ENCODE results near the gene FAXC.
A peak's percentile ranks its signal among the peaks of the same experiment; 100 is the strongest.

FAXC gene

GRCh38 chr6:99349171-99350141 is at the start of gene FAXC:
Gene FAXC (minus strand): TSS chr6:99349674. CDS start chr6:99349372, 302 bp downstream.
- peak in 34 of 58 donors; percentile 8 to 67 (median 36) for DNase-seq

DNA sequence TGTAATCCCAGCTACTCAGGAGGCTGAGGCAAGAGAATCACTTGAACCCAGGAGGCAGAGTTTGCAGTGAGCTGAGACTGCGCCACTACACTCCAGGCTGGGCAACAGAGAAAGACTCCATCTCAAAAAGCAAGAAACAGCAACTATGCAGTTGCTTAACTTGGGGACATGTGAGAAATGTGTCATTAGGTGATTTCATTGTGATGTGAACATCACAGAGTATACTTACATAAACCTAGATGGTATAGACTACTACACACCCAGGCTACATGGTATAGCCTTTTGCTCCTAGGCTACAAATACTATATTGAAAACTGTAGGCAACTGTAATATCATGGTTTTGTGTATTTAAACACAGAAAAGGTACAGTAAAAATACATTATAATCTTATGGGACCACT is 47.8 kb upstream of the FAXC start:
- DNase-seq, result no peak

DNA sequence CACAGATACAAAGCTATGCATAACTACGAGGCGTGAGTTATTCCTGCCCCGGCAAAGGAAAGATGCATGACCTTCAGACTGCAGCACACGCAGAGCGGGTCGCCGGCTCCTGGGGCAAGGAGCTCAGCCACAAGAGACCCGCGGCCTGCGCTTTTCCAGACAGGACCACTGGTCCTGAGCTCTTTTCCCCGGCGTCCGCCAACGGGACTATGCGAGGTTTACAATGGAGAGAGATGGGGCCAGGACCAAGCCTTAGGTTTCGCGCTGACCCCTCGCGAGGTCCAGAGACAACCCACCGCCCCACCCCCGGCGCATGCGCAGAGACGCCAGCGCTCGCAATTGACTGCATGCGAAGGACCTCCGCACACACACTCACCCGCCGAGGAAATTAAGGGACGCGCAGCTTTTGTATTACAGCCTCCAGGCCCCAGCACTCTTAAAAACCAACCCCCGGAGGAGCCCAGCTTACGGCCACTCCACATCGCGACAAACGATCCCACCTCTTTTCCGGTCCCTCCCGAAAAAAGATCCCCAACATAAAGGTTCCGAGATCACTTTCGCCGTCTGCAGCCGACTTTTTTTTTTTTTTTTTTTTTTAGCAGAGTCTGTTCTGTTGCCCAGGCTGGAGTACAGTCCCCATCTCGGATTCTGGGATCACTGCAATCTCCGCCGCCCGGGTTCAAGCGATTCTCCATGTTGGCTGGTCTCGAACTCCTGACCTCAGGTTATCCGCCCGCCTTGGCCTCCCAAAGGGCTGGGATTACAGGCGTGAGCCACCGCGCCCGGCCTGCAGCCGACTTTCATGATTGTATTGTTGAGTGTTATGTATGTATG is 44.4 kb upstream of the FAXC start, which contains the start of gene COQ3:
TSS of gene COQ3 (minus strand) at position 498 of the 834 bp plus-strand sequence. CDS start at position 482, 16 bp downstream.
- peak in 57 of 58 donors; percentile 25 to 83 (median 66) for DNase-seq

- DNase-seq, result no peak
Measured at GRCh38 chr6:99393366-99393697, 43.9 kb upstream of the FAXC start.

DNA sequence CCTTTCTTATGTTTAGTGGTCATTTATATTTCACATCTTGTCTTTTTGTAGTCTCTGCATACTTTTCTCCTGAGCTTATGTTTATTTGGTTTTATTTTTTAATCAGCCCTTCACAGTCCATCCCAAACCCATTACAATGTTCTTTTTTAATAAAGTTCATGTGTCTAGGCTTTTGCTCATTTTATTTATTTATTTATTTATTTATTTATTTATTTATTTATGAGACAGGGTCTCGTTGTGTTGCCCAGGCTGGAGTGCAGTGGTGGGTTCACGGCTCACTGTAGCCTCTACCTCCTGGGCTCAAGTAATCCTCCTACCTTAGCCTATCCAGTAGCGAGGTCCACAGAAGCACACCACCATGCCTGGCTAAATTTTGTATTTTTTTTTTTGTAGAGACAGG is 41.4 kb upstream of the FAXC start:
- DNase-seq, result no peak

DNA sequence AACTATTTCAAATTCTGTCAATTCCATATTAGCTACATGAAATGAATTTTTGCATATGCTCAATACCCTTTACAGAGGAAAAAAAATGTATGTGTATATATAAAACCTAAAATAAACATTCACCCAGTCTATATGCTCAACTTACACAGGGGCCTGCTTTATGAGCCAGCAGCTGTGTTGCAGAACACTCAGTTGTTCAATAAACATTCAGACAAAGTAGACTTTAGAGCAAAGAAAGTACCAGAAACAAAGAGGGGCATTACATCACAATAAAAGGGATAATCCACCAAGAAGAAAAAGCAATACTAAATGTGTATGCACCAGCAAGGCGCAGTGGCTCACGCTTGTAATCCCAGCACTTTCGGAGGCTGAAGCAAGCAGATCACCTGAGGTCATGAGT is 35.0 kb upstream of the FAXC start:
- no peak for DNase-seq

DNA sequence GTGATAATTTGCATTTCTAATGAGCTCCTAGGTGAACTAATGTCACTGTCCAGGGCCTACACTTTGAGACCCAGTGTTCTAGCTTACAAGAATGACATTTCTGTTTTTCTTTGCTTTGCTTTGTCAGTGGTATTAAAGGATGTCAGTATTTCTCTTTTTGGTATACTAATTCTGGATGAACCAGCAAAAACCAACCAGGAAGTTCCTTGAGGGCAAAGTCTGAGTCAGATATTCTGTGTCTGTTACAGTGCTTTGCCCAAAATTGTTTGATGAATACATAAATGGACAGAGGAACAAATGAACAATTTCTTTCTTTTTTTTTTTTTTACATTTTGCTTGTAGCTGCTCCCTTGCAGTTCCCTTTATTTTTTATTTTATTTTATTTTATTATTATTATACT is 29.2 kb upstream of the FAXC start:
- no peak for DNase-seq

DNA sequence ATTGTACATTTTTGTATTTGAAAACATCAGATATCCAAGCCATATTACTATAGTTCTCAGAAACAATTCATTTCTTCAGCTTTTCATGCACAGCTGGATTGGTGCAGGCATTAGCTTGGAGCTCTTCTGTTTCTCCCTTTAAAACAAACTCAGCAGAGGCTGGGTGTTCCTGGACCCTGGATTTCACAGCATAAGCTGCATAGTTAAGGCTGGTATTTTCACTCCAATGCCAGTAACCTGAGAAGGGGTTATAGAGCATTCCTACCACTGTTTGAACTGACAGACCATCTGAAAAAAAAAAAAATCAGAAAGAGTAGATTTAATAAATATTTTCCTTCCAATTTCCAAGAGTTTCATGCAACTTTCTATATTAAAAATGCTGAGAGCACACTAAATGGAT is 20.1 kb upstream of the FAXC start:
- no peak for DNase-seq

GRCh38 chr6:99366852-99367251 is 17.4 kb upstream of the FAXC start:
- no peak for DNase-seq

GRCh38 chr6:99364026-99364425 is 14.6 kb upstream of the FAXC start:
- no peak for DNase-seq

DNA sequence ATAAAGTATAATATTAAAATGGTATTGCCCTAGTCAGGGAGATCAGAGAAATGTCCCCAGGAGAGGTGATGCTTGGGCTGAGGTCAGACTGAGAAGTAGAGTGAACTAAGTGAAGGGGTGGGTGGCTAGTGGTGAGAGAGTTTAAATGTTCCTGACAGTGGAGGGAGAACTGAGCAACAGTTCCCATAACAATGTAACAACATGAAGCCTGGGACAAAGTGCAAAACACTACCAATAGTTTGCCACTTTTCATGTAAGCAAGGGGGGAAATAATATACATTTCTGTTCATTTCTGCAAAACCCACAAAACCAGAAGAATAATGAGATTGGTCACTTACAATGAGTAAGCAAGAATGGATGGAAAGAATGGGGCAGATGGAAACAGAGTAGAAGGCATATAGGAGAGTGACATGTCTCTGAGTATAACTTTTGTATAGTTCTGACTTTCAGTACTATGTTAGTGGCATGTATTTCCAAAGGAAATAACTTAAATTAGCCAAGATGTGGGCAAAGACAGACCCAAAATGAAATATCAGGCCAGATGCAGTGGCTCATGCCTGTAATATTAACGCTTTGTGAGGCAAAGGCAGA is 13.3 kb upstream of the FAXC start:
- no peak for DNase-seq

DNA sequence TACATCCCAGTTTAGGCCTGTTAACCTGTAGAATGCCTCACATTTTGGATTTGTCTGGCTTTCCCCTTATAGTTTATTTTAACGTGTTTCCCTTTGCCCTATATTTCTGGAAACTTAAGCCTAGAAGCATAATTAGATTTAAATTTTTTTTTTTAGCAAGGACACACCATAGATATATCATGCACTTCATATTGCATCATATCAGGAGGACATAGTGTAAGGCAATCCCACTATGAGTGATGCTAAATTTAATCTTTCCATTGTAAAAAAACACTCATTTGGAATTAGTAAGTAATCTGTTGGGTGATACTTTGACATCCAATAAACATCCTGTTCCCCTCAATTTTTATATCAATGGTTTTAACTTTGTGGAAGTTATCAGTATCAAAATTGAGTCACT is 10.3 kb upstream of the FAXC start:
- DNase-seq, result no peak

GRCh38 chr6:99356641-99357040 is 7.2 kb upstream of the FAXC start:
- no peak for DNase-seq

DNA sequence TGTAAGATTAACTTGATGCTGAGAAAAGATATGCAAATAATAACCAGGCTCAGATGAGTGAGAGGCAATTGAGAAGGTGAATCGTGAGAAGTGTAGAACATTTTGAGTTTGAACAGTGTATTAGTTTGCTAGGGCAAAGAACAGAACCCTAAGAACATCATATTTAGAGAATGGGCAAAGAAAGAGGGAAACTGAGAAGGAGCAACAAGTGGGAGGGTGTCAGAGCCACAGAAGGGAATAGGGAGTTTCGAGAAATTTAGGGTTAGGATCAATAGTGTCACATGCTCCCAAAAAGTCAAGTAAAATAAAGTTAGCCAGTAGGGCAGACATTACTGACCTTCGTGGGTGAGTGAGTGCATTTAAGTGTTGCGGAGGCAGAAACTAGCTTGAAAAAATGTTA is 5.5 kb upstream of the FAXC start:
- no peak for DNase-seq

DNA sequence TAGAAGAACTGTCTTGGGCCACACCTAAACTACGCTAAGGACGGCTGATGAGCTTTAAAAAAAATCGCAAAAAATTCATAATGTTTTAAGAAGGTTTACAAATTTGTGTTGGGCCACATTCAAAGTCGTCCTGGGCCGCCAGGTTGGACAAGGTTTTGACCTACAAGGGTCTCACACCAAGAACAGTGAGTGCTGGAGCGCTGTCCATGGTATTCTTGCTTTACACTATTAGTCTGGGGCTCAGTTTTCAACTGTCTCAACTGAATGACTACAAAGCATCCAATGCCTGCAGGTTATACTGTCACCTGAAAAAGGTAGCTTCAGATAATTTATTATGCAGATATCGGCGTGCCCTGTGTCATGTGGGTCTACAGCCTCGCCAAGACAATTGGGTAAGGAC is 3.7 kb upstream of the FAXC start:
- no peak for DNase-seq

- DNase-seq, result peak in 2 of 58 donors; percentile 5 to 15
Measured at GRCh38 chr6:99350573-99350972, 1.1 kb upstream of the FAXC start.

- peak in 11 of 58 donors; percentile 5 to 25 (median 11) for DNase-seq
Measured at GRCh38 chr6:99348288-99349170, 945 bp downstream of the FAXC start.

GRCh38 chr6:99347804-99348203 is 1.7 kb downstream of the FAXC start:
- DNase-seq, result no peak

GRCh38 chr6:99346595-99346994 is 2.9 kb downstream of the FAXC start:
- no peak for DNase-seq

GRCh38 chr6:99345164-99345563 is 4.3 kb downstream of the FAXC start:
- no peak for DNase-seq

GRCh38 chr6:99344289-99344688 is 5.2 kb downstream of the FAXC start:
- DNase-seq, result no peak

Measured in anterior cingulate cortex (tissue), 58 donors.